ENCODE results near the gene GPR137C. TPM values are rescaled to one million over a fixed set of nuclear protein-coding genes. Genes with fewer than 3 reads are reported as not detected.

GPR137C gene
- total and polyA plus RNA-seq, 2 of the 13 experiments (the other 11 are each of a cell fraction or from before 2014, with no cell fraction given): 0.34 to 0.51 TPM

DNA sequence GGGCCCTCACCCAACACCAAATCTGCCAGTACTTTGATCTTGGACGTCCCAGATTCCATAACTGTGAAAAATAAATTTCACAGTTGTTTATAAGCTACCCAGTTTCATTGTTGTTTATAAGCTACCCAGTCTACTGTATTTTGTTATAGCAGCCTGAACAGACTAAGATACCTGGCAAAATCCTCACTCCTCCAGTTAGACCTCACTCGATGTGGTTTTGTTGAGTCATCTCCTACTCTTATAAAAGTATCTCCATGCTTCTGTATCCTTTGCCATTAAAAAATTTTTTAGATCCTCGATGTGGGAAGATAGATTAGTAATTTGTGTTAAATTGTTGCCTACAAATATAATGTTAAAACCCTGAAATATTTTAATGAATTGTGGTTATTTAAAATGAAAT is 16.4 kb upstream of the GPR137C start (continued):
- TF ChIP-seq RERE (CRISPR knock-in tag; IDR thresholded peaks at IDR 0.05; ENCODE audit: low read depth) (no peak), ZFP37 (CRISPR knock-in tag; IDR thresholded peaks at IDR 0.05; ENCODE audit: borderline replicate concordance) (no peak), TRIM22 (IDR thresholded peaks at IDR 0.05) (no peak)

DNA sequence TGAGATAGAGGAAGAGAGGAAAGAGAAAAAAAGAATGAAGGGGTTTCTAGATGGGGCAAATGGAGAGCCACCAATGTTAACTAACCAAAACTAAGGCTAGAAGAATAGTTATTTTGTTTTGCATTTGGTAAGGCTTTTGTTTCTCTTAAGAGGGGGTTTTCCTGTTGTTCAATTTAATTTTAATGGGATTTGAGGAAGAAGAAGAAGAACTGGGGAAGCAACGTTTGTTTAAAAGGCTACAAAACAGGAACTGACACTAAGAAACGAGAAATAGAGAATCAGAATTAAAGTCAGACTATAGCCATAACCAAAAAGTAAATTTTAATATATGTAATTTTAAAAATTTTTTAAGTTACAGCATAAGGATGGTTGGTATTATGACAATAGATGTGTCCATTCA is 14.0 kb upstream of the GPR137C start:
- no peaks in the 10 kb centered on the region for H3K4me1 ChIP-seq (ENCODE audit: insufficient read depth, low read length)
- no peak overlapping the region for H2AFZ ChIP-seq (ENCODE audit: low read length)
- ChIA-PET POLR2A (no interaction called here), CTCF (ENCODE audit: low intra/inter-chr PET ratio, low total read pairs) (no interaction called here)
- peaks cover 0 to 8% of the 10 kb centered on the region in 2 experiments; a peak in 1 of 5 replicates for H3K36me3 ChIP-seq (replicated peaks in 1 of 2; ENCODE audit: control insufficient read depth in 1 of 2, insufficient read depth in 2 of 2, low read length in 2 of 2)
- no peak for ATAC-seq
- H3K27me3 ChIP-seq (ENCODE audit: control insufficient read depth in 1 of 2, insufficient read depth in 2 of 2, low read length in 2 of 2): no peaks in the 10 kb centered on the region
- H3K9ac ChIP-seq (ENCODE audit: insufficient read depth, low read depth, low read length): no peak overlapping the region
- in situ Hi-C loops (cut with HindIII; ENCODE audit: extremely low pct_ligation_motif_present, low pct_unique_long_range_greater_than_20kb) (no loop called here), intact Hi-C loops (cut with micrococcal nuclease; ENCODE audit: unreplicated experiment) (no loop called here)
- no peaks in the 10 kb centered on the region for H4K20me1 ChIP-seq (ENCODE audit: insufficient read depth, low read length)
- no peaks in the 10 kb centered on the region for H3K79me2 ChIP-seq (ENCODE audit: insufficient read depth, low read length)
- no peak overlapping the region for H3K4me3 ChIP-seq (replicated peaks in 1 of 3; ENCODE audit: insufficient read depth in 1 of 3, low read depth in 2 of 3, low read length in 3 of 3)
- H3K9me3 ChIP-seq (ENCODE audit: low read length): no peaks in the 10 kb centered on the region
- FAIRE-seq: no peak
- H3K4me2 ChIP-seq (ENCODE audit: low read depth, low read length): no peak overlapping the region
- BruUV-seq (replicated peaks): no TSS peak
- no peak for DNase-seq (ENCODE audit: low spot score)
- H3K27ac ChIP-seq (ENCODE audit: extremely low read length, insufficient read depth, low read length): no peak overlapping the region
- WGBS (ENCODE audit: low lambda C conversion rate): 88% methylated on average over 2 of the region's 2 CpGs
- no peak for TF ChIP-seq ZFP37 (CRISPR knock-in tag; IDR thresholded peaks at IDR 0.05; ENCODE audit: borderline replicate concordance)
- TF ChIP-seq PRMT3 (CRISPR knock-in tag; IDR thresholded peaks at IDR 0.05; ENCODE audit: borderline replicate concordance, low read depth): no peak
- TF ChIP-seq, protein P1, sequence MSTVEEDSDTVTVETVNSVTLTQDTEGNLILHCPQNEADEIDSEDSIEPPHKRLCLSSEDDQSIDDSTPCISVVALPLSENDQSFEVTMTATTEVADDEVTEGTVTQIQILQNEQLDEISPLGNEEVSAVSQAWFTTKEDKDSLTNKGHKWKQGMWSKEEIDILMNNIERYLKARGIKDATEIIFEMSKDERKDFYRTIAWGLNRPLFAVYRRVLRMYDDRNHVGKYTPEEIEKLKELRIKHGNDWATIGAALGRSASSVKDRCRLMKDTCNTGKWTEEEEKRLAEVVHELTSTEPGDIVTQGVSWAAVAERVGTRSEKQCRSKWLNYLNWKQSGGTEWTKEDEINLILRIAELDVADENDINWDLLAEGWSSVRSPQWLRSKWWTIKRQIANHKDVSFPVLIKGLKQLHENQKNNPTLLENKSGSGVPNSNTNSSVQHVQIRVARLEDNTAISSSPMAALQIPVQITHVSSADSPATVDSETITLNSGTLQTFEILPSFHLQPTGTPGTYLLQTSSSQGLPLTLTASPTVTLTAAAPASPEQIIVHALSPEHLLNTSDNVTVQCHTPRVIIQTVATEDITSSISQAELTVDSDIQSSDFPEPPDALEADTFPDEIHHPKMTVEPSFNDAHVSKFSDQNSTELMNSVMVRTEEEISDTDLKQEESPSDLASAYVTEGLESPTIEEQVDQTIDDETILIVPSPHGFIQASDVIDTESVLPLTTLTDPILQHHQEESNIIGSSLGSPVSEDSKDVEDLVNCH (CRISPR knock-in tag; IDR thresholded peaks at IDR 0.05): no peak
- TF ChIP-seq, protein P2, sequence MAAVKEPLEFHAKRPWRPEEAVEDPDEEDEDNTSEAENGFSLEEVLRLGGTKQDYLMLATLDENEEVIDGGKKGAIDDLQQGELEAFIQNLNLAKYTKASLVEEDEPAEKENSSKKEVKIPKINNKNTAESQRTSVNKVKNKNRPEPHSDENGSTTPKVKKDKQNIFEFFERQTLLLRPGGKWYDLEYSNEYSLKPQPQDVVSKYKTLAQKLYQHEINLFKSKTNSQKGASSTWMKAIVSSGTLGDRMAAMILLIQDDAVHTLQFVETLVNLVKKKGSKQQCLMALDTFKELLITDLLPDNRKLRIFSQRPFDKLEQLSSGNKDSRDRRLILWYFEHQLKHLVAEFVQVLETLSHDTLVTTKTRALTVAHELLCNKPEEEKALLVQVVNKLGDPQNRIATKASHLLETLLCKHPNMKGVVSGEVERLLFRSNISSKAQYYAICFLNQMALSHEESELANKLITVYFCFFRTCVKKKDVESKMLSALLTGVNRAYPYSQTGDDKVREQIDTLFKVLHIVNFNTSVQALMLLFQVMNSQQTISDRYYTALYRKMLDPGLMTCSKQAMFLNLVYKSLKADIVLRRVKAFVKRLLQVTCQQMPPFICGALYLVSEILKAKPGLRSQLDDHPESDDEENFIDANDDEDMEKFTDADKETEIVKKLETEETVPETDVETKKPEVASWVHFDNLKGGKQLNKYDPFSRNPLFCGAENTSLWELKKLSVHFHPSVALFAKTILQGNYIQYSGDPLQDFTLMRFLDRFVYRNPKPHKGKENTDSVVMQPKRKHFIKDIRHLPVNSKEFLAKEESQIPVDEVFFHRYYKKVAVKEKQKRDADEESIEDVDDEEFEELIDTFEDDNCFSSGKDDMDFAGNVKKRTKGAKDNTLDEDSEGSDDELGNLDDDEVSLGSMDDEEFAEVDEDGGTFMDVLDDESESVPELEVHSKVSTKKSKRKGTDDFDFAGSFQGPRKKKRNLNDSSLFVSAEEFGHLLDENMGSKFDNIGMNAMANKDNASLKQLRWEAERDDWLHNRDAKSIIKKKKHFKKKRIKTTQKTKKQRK (IDR thresholded peaks at IDR 0.05; ENCODE audit: low read length): no peak
- no peak for TF ChIP-seq XRCC5 (optimal IDR thresholded peaks at IDR 0.05; ENCODE audit: low read length)
- no peak for TF ChIP-seq ZNF691 (CRISPR knock-in tag; IDR thresholded peaks at IDR 0.05; ENCODE audit: borderline replicate concordance, low read depth)
- no peak for TF ChIP-seq PITX1 (CRISPR knock-in tag; IDR thresholded peaks at IDR 0.05)

Data from HepG2 (cell line).